Fibroblast of skin of abdomen (primary cell): ENCODE data around the gene COL6A3.

Experiments used
- DNase-seq: peaks from one replicate; pipeline ENCODE4 v3.0.0-alpha.2; 2013

The COL6A3 gene

GRCh38 chr2:237348281-237348865 is 65.6 kb downstream of the COL6A3 start:
- DNase-seq: no peak

- DNase-seq: peak; percentile 39
These were observed 67.9 kb downstream of the COL6A3 start for GRCh38 chr2:237345891-237346640.

GRCh38 chr2:237345411-237345810 is 68.6 kb downstream of the COL6A3 start:
- no peak for DNase-seq

DNA sequence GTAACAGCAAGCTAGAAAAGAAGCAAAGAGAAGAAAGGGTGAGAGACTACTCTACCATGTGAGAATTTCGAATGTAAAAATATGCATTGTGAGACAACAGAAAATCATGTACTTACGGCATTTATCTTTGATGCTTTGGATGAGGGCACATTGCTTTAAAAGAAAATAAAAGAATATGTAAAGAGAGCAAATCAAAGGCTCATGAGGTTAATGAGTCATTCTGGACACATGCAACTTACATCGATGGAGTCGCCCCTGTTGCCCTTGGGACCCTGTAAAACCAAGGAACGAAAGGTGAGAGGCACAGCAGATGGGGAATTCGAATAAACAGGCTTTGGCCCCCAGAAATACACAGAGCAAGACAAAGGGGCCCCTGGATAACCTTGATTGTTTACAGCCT is 69.0 kb downstream of the COL6A3 start:
- no peak for DNase-seq

GRCh38 chr2:237343993-237344392 is 70.0 kb downstream of the COL6A3 start:
- DNase-seq: no peak

- DNase-seq: no peak
These were observed 72.1 kb downstream of the COL6A3 start for GRCh38 chr2:237341872-237342271.

GRCh38 chr2:237337586-237337985 is 76.4 kb downstream of the COL6A3 start:
- DNase-seq: no peak

- no peak for DNase-seq
These were observed 77.8 kb downstream of the COL6A3 start for GRCh38 chr2:237336131-237336530.

GRCh38 chr2:237333748-237334147 is 80.2 kb downstream of the COL6A3 start:
- no peak for DNase-seq

DNA sequence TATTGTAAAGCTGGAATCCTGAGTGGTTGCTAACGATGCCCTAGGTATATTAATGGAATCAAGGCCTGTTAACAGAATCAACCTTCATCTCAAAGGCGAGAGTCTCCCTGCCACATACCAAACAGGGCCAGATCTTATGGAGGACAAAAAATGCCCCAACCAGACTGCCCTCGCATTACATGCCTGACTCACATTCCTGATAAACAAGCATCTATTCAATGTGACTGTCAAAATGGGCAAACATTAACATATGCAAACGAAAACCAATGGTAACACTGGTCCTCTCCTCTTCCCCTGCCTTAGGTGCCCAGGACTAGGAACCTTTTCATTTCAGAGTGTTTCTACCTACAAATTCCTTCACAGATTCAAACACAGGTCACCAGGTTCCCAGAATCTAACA is 83.4 kb downstream of the COL6A3 start:
- DNase-seq: no peak

GRCh38 chr2:237327175-237327950 is 86.6 kb downstream of the COL6A3 start:
- no peak for DNase-seq

DNA sequence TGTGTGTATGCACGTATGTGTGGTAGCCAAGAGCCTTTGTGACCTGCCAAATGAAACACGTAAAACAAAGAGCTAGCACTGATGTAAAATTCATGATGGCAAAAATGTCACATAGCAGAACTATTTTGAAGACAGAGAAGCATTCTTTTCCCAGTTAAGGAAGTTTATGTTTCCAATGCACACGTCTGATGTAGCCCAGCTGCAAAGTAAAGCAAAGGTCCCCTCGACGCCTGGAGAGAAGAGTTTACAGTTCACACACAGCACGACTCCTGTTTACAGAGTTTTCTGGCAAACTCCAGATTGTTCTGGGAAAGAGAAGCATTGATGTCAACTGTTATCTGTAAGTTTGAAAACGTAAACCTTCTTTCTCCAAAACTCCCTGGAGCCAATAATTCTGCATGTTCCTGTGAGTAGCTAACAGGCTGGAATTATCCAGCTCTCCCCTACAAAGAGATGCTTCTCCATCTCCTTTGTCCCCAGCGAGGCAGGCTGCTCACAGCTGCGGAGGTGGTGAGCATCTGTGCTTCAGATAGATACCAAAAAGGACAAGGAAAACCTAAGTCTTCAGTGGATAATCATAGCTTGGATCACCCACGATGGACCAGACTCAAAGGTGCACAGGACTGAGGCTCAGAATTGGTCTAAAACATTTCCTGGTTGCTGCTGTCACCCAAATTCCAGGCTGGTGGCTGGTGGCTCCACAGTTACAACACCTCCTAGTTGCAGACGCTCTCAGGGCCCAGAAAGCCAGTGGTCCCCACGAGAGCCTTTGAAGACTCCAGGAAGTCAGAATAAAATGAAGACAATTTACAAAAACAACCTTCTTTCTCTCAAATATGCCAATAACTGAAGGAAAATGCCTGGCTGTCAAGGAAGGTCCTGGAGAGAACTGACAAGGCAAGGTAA is 87.4 kb downstream of the COL6A3 start:
- DNase-seq: no peak

GRCh38 chr2:237324837-237325236 is 89.1 kb downstream of the COL6A3 start:
- no peak for DNase-seq

- peak; percentile 84 for DNase-seq
These were observed 89.5 kb downstream of the COL6A3 start for GRCh38 chr2:237324405-237324831.

DNA sequence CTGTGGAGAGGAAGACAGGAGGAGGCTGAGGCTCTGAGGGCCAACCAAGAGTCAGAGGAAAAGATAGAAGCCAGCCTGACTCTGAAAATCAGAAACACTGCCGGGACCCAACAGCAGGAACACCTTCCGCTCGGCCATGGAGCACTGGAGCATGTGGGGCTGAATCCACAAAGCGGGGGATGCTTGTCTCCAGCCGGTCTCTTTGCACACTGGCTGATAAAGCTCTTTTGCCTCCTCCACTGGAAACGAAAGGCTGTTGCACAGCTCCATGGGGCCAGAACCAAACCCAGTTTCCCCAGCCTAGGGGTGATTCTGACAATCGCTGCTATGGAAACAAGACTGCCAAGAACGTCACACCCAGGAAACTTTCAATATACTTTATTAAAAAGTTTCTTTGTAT is 90.3 kb downstream of the COL6A3 start:
- no peak for DNase-seq

GRCh38 chr2:237322564-237322963 is 91.4 kb downstream of the COL6A3 start:
- DNase-seq: no peak

GRCh38 chr2:237321746-237322145 is 92.2 kb downstream of the COL6A3 start:
- no peak for DNase-seq

DNA sequence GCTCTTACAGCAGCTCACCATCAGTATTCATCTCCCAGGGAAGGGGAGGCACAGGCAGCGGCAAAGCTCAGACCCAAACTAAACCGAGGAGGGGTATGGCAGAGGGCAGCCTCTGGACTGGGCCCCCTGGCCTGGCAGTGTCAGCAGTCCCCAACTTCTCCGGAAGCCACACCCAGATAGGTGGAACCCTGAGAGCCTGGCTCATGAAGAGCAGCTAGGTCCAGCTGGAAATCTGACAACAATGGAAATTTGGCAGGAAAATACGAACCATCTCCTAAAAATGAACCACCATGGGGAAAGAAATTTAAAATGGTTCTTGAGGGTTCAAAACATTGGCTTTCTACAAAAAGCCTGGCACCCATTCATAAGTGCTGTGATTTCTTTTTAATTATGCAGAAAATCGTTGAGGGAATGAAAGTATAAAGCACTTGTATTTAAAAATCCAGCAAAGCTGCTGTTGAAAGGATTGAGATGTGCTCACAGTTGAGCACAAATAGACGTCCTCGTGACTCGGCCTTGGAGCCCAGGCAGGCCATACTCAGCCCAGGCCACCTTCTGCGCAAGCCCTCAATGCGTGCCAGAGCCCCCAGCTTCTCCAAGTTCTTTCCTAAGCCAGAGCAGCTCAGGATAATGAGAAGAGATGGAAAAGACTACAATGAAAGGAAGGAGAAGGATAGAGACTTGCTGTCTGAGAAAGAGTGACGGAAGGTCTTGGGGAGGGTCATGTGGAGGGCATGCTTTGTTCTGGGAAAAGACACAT is 93.0 kb downstream of the COL6A3 start:
- no peak for DNase-seq

DNA sequence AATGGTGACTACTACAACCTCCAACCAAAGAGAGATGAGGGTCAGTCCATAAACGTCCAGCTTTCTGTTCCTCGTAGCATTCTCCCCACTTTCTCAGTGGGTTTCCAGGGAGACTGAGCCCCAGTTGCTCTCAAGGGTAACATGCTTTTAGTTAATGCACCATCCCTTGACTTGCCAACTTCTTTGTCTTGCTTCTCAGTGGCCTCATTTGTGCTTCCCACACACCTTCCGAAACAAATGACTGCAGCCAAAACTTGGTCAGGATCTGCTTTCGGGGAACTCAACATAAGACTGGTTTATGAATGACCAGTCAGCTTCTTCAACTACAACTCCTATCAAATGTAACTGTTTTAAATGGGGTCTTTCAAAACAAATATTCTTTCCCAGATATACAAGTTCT is 94.1 kb downstream of the COL6A3 start:
- DNase-seq: no peak

GRCh38 chr2:237319086-237319820 is 94.7 kb downstream of the COL6A3 start:
- no peak for DNase-seq

- no peak for DNase-seq
These were observed 97.6 kb downstream of the COL6A3 start for GRCh38 chr2:237316339-237316738.
